GM19455 (cell line): ENCODE results near the gene SOBP.

ENCODE experiments used
- ATAC-seq: cut with Tn5 transposase; IDR thresholded peaks from one replicate; pipeline ENCODE4 v1.9.1; 2021; ENCODE audit not compliant: unreplicated experiment

The SOBP gene

GRCh38 chr6:107613651-107614379, 123.9 kb downstream of the SOBP start:
- ATAC-seq, result no peak

- no peak for ATAC-seq
Observed at GRCh38 chr6:107614828-107615227, 124.9 kb downstream of the SOBP start.

GRCh38 chr6:107616775-107617174, 126.9 kb downstream of the SOBP start:
- no peak for ATAC-seq

- ATAC-seq, result no peak
Observed at GRCh38 chr6:107617341-107617932, 127.5 kb downstream of the SOBP start.

- peak; percentile 99 for ATAC-seq
Observed at GRCh38 chr6:107618672-107619071, 128.8 kb downstream of the SOBP start.

GRCh38 chr6:107620732-107621131, 130.8 kb downstream of the SOBP start:
- ATAC-seq, result no peak

GRCh38 chr6:107621229-107621937, 131.5 kb downstream of the SOBP start:
- no peak for ATAC-seq

GRCh38 chr6:107622269-107622668, 132.4 kb downstream of the SOBP start:
- ATAC-seq, result no peak

- ATAC-seq, result no peak
Observed at GRCh38 chr6:107624050-107624449, 134.1 kb downstream of the SOBP start.

GRCh38 chr6:107624541-107624940, 134.6 kb downstream of the SOBP start:
- no peak for ATAC-seq

- ATAC-seq, result no peak
Observed at GRCh38 chr6:107625264-107625663, 135.3 kb downstream of the SOBP start.

GRCh38 chr6:107626645-107627044, 136.7 kb downstream of the SOBP start:
- no peak for ATAC-seq

GRCh38 chr6:107627969-107628368, 138.1 kb downstream of the SOBP start:
- no peak for ATAC-seq

GRCh38 chr6:107628878-107629277, 139.0 kb downstream of the SOBP start:
- ATAC-seq, result no peak

GRCh38 chr6:107629548-107630129, 139.7 kb downstream of the SOBP start:
- no peak for ATAC-seq

- ATAC-seq, result no peak
Observed at GRCh38 chr6:107630348-107630977, 140.5 kb downstream of the SOBP start.

GRCh38 chr6:107632381-107633136, 142.6 kb downstream of the SOBP start:
- ATAC-seq, result no peak

- ATAC-seq, result no peak
Observed at GRCh38 chr6:107633680-107634323, 143.9 kb downstream of the SOBP start.

GRCh38 chr6:107634324-107635056, 144.6 kb downstream of the SOBP start:
- no peak for ATAC-seq
